Measurements from ENCODE around the gene HOOK2. TPM values are rescaled to one million over a fixed set of nuclear protein-coding genes. Genes with fewer than 3 reads are reported as not detected.
"Not testable (repeated sequence)": the region's sequence is repeated elsewhere in the genome, so short reads cannot be mapped to it uniquely, and the experiment has no call there.

The HOOK2 gene
- total and polyA plus RNA-seq, 4 experiments from 2014 or later: 2.6 to 24.2 (median 13.3) TPM

DNA sequence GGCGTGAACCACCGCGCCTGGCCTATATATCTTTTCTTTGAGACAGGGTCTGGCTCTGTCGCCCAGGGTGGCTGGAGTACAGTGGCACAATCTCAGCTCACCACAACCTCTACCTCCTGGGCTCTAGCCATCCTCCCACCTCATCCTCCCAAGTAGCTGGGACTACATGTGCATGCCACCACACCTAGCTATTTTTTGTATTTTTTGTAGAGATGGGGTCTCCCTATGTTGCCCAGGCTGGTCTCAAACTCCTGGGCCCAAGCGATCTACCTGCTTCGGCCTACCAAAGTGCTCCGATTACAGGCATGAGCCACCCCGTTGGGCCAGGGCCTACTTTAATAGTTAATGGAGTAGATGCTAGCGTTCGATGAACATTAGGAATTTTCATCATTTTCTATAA, 55.1 kb downstream of the HOOK2 start:
- intact Hi-C loops (cut with micrococcal nuclease): loop anchor here (5.0 kb wide), 1 partner anchor 38 kb away; the partner anchor contains the start of gene DHPS
- POLR2A ChIA-PET (ENCODE audit: partially characterized antibody): interaction anchor here (0.6 to 5.9 kb wide), 7 partner anchors 12 to 156 kb away, joined by 3 to 135 read pairs (median 26); partner anchors contain the start of genes FBXW9, GET3, JUNB and TRIR

GRCh38 chr19:12715929-12716328, 59.4 kb downstream of the HOOK2 start:
- Mint-ChIP-seq H3K36me3 (peaks cover 27 to 37% of the 10 kb centered on the region in 2 donors), H3K27ac (peak overlapping the region in 1 of 7 donors; percentile 18), H3K4me3 (no peak overlapping the region), H3K27me3 (no peaks in the 10 kb centered on the region), H3K9me3 (no peaks in the 10 kb centered on the region), H3K4me1 (peaks cover 9 to 23% (median 11%) of the 10 kb centered on the region in 4 donors)
- no peak overlapping the region for H3K4me3 ChIP-seq (ENCODE audit: low read length in 2 of 2)
- H3K27ac ChIP-seq (ENCODE audit: low read depth, low read length): no peak overlapping the region
- H3K27me3 ChIP-seq (ENCODE audit: insufficient read depth, low read length): no peaks in the 10 kb centered on the region
- peaks cover 6% of the 10 kb centered on the region for H3K4me1 ChIP-seq (ENCODE audit: insufficient read depth, low read length)
- POLR2A ChIA-PET (ENCODE audit: partially characterized antibody): no interaction called here
- CTCF ChIA-PET (ENCODE audit: partially characterized antibody): interaction anchor here (2.2 to 12.0 kb wide), 4 partner anchors 42 to 132 kb away, joined by 7 to 126 read pairs (median 12); no protein-coding TSS in a partner anchor
- peaks cover 35% of the 10 kb centered on the region for H3K36me3 ChIP-seq (ENCODE audit: insufficient read depth, low read length)
- DNase-seq: no peak
- H3K9me3 ChIP-seq (ENCODE audit: control insufficient read depth in 1 of 2, low read length in 2 of 2): no peaks in the 10 kb centered on the region
- intact Hi-C loops (cut with micrococcal nuclease): no loop called here

More for the DNA sequence above, 55.1 kb downstream of the HOOK2 start:
- no peaks in the 10 kb centered on the region for H3K27me3 ChIP-seq (ENCODE audit: insufficient read depth, low read length)
- CTCF ChIA-PET (ENCODE audit: partially characterized antibody): interaction anchor here (0.9 to 12.0 kb wide), 3 partner anchors 14 to 76 kb away, joined by 3 to 126 read pairs (median 5); partner anchors contain the start of gene TRIR
- H3K9me3 ChIP-seq (ENCODE audit: control insufficient read depth in 1 of 2, low read length in 2 of 2): no peaks in the 10 kb centered on the region
- H3K27me3 Mint-ChIP-seq: peaks cover 0 to 1% of the 10 kb centered on the region in 2 donors
- H3K4me3 Mint-ChIP-seq: peak overlapping the region; percentile 68 to 88 (median 86)
- peaks cover 0 to 4% (median 0%) of the 10 kb centered on the region in 8 donors for H3K9me3 Mint-ChIP-seq
- peaks cover 17% of the 10 kb centered on the region for H3K36me3 ChIP-seq (ENCODE audit: insufficient read depth, low read length)
- peak overlapping the region in 1 of 2 donors; percentile 17 for H3K4me3 ChIP-seq (ENCODE audit: low read length in 2 of 2)
- H3K36me3 Mint-ChIP-seq: peaks cover 13 to 32% of the 10 kb centered on the region in 2 donors
- peaks cover 23 to 52% (median 36%) of the 10 kb centered on the region in 4 donors for H3K4me1 Mint-ChIP-seq
- H3K4me1 ChIP-seq (ENCODE audit: insufficient read depth, low read length): peaks cover 30% of the 10 kb centered on the region
- peak overlapping the region; percentile 73 for H3K27ac ChIP-seq (ENCODE audit: low read depth, low read length)
- H3K27ac Mint-ChIP-seq: peak overlapping the region; percentile 9 to 98 (median 89)
- no peak for DNase-seq

- Histone ChIP-seq H3K27ac (ENCODE audit: low read depth, low read length) (no peak overlapping the region), H3K4me1 (ENCODE audit: insufficient read depth, low read length) (no peaks in the 10 kb centered on the region), H3K27me3 (ENCODE audit: insufficient read depth, low read length) (no peaks in the 10 kb centered on the region), H3K36me3 (ENCODE audit: insufficient read depth, low read length) (peaks cover 42% of the 10 kb centered on the region), H3K9me3 (ENCODE audit: control insufficient read depth in 1 of 2, low read length in 2 of 2) (no peaks in the 10 kb centered on the region), H3K4me3 (ENCODE audit: low read length in 2 of 2) (no peak overlapping the region)
- no peak overlapping the region for H3K27ac Mint-ChIP-seq
- no peaks in the 10 kb centered on the region for H3K9me3 Mint-ChIP-seq
- H3K27me3 Mint-ChIP-seq: no peaks in the 10 kb centered on the region
- peaks cover 4 to 16% (median 6%) of the 10 kb centered on the region in 4 donors for H3K4me1 Mint-ChIP-seq
- H3K36me3 Mint-ChIP-seq: peaks cover 32 to 45% of the 10 kb centered on the region in 2 donors
- intact Hi-C loops (cut with micrococcal nuclease): no loop called here
- ChIA-PET POLR2A (ENCODE audit: partially characterized antibody) (no interaction called here), CTCF (ENCODE audit: partially characterized antibody) (interaction anchor here (2.2 to 12.0 kb wide), 3 partner anchors 42 to 81 kb away, joined by 7 to 126 read pairs (median 13); no protein-coding TSS in a partner anchor)
- H3K4me3 Mint-ChIP-seq: no peak overlapping the region
- DNase-seq: no peak
These were observed 60.2 kb downstream of the HOOK2 start for GRCh38 chr19:12715102-12715501.

- ChIA-PET CTCF (ENCODE audit: partially characterized antibody) (interaction anchor here (1.0 to 12.0 kb wide), 2 partner anchors 44 to 135 kb away, joined by 3 to 126 read pairs; no protein-coding TSS in a partner anchor), POLR2A (ENCODE audit: partially characterized antibody) (interaction anchor here (0.7 kb wide), 1 partner anchor 9 kb away, joined by 3 read pairs; no protein-coding TSS in a partner anchor)
- H3K27me3 Mint-ChIP-seq; H3K9me3 ChIP-seq (ENCODE audit: control insufficient read depth in 1 of 2, low read length in 2 of 2); H3K9me3 Mint-ChIP-seq; H3K27me3 ChIP-seq (ENCODE audit: insufficient read depth, low read length); H3K4me3 ChIP-seq (ENCODE audit: low read length in 2 of 2); H3K27ac ChIP-seq (ENCODE audit: low read depth, low read length); H3K4me3 Mint-ChIP-seq; intact Hi-C loops (cut with micrococcal nuclease); DNase-seq; H3K4me1 ChIP-seq (ENCODE audit: insufficient read depth, low read length); H3K4me1 Mint-ChIP-seq; H3K27ac Mint-ChIP-seq: not testable (repeated sequence)
- peaks cover 45% of the 10 kb centered on the region for H3K36me3 ChIP-seq (ENCODE audit: insufficient read depth, low read length)
- H3K36me3 Mint-ChIP-seq: peaks cover 26 to 45% of the 10 kb centered on the region in 2 donors
These were observed 62.0 kb downstream of the HOOK2 start for GRCh38 chr19:12713304-12713703.

Small RNAs within 50 kb of the gene (microRNA-seq; reads per million reads assigned to microRNA genes)
- not detected for gene MIR5684 (ENCODE audit: borderline microRNAs expressed, borderline number of aligned reads, borderline replicate concordance)

Other genes starting within 250 kb of the HOOK2 start
- gene ZNF564, start 224.1 kb downstream of the HOOK2 start, total RNA-seq: 10 to 100 TPM; 29.2 to 30.6 TPM
- 10 to 100 TPM; 11.2 to 15.3 TPM for gene ZNF564, start 224.1 kb downstream of the HOOK2 start, polyA plus RNA-seq
- gene ZNF490, start 164.7 kb downstream of the HOOK2 start, total RNA-seq: 10 to 100 TPM; 10.6 to 11.8 TPM
- gene ZNF490, start 164.7 kb downstream of the HOOK2 start, polyA plus RNA-seq: 1 to 10 TPM; 2.2 to 4.3 TPM
- gene ZNF791, start 164.6 kb downstream of the HOOK2 start, total RNA-seq: 10 to 100 TPM; 46.0 to 46.3 TPM
- gene ZNF791, start 164.6 kb downstream of the HOOK2 start, polyA plus RNA-seq: 10 to 100 TPM; 11.5 to 17.2 TPM
- gene MAN2B1, start 108.8 kb downstream of the HOOK2 start, total RNA-seq: 100 to 1,000 TPM; 137 to 141 TPM
- 10 to 100 TPM; 45.0 to 76.4 TPM for gene MAN2B1, start 108.8 kb downstream of the HOOK2 start, polyA plus RNA-seq
- 10 to 100 TPM; 18.3 to 19.3 TPM for gene WDR83, start 108.7 kb downstream of the HOOK2 start, total RNA-seq
- 10 to 100 TPM in 1 of 2 donors, 1 to 10 TPM in 1; 9.8 to 15.7 TPM for gene WDR83, start 108.7 kb downstream of the HOOK2 start, polyA plus RNA-seq
- gene DHPS, start 93.7 kb downstream of the HOOK2 start, total RNA-seq: 100 to 1,000 TPM; 195 to 197 TPM
- 10 to 100 TPM; 77.3 to 91.7 TPM for gene DHPS, start 93.7 kb downstream of the HOOK2 start, polyA plus RNA-seq
- not detected for gene GNG14, start 87.6 kb downstream of the HOOK2 start, total RNA-seq
- not detected for gene GNG14, start 87.6 kb downstream of the HOOK2 start, polyA plus RNA-seq
- 1 to 10 TPM; 4.5 to 4.9 TPM for gene FBXW9, start 78.9 kb downstream of the HOOK2 start, total RNA-seq
- gene FBXW9, start 78.9 kb downstream of the HOOK2 start, polyA plus RNA-seq: 1 to 10 TPM; 4.9 to 8.1 TPM
- 10 to 100 TPM; 66.0 to 67.2 TPM for gene TNPO2, start 51.6 kb downstream of the HOOK2 start, total RNA-seq
- 1 to 10 TPM in 1 of 2 donors, under 1 TPM in 1; 0.60 to 1.8 TPM for gene TNPO2, start 51.6 kb downstream of the HOOK2 start, polyA plus RNA-seq
- gene TRIR, start 40.9 kb downstream of the HOOK2 start, total RNA-seq: 100 to 1,000 TPM; 199 to 209 TPM
- gene TRIR, start 40.9 kb downstream of the HOOK2 start, polyA plus RNA-seq: 100 to 1,000 TPM; 175 to 243 TPM
- 10 to 100 TPM; 30.8 to 34.5 TPM for gene GET3, start 38.1 kb downstream of the HOOK2 start, total RNA-seq
- 100 to 1,000 TPM in 1 of 2 donors, 10 to 100 TPM in 1; 60.6 to 114 TPM for gene GET3, start 38.1 kb downstream of the HOOK2 start, polyA plus RNA-seq
- not detected for gene BEST2, start 23.8 kb downstream of the HOOK2 start, total RNA-seq
- gene BEST2, start 23.8 kb downstream of the HOOK2 start, polyA plus RNA-seq: not detected
- gene JUNB, start 15.9 kb upstream of the HOOK2 start, total RNA-seq: 100 to 1,000 TPM; 103 to 106 TPM
- 1,000 to 10,000 TPM in 1 of 2 donors, 100 to 1,000 TPM in 1; 771 to 3,132 TPM for gene JUNB, start 15.9 kb upstream of the HOOK2 start, polyA plus RNA-seq
- 100 to 1,000 TPM; 116 to 120 TPM for gene PRDX2, start 26.2 kb upstream of the HOOK2 start, total RNA-seq
- gene PRDX2, start 26.2 kb upstream of the HOOK2 start, polyA plus RNA-seq: 100 to 1,000 TPM; 266 to 533 TPM
- gene THSD8, start 26.5 kb upstream of the HOOK2 start, total RNA-seq: 1 to 10 TPM; 2.2 to 3.2 TPM
- gene THSD8, start 26.5 kb upstream of the HOOK2 start, polyA plus RNA-seq: 1 to 10 TPM; 1.5 to 4.4 TPM
- 10 to 100 TPM; 10.5 to 12.6 TPM for gene RNASEH2A, start 31.0 kb upstream of the HOOK2 start, total RNA-seq
- 10 to 100 TPM; 16.9 to 23.5 TPM for gene RNASEH2A, start 31.0 kb upstream of the HOOK2 start, polyA plus RNA-seq
- gene RTBDN, start 59.0 kb upstream of the HOOK2 start, total RNA-seq: not detected
- not detected for gene RTBDN, start 59.0 kb upstream of the HOOK2 start, polyA plus RNA-seq
- not detected for gene MAST1, start 63.0 kb upstream of the HOOK2 start, total RNA-seq
- gene MAST1, start 63.0 kb upstream of the HOOK2 start, polyA plus RNA-seq: under 1 TPM in 1 of 2 donors, not detected in 1; 0.48 TPM
- 10 to 100 TPM; 31.6 to 32.8 TPM for gene DNASE2, start 105.9 kb upstream of the HOOK2 start, total RNA-seq
- gene DNASE2, start 105.9 kb upstream of the HOOK2 start, polyA plus RNA-seq: 10 to 100 TPM; 55.3 to 81.8 TPM
- not detected for gene KLF1, start 111.6 kb upstream of the HOOK2 start, total RNA-seq
- gene KLF1, start 111.6 kb upstream of the HOOK2 start, polyA plus RNA-seq: not detected
- 10 to 100 TPM; 63.9 to 66.1 TPM for gene GCDH, start 115.6 kb upstream of the HOOK2 start, total RNA-seq
- gene GCDH, start 115.6 kb upstream of the HOOK2 start, polyA plus RNA-seq: 10 to 100 TPM; 16.5 to 27.4 TPM
- under 1 TPM in 1 of 2 experiments, not detected in 1; 0.79 TPM for gene SYCE2, start 143.7 kb upstream of the HOOK2 start, total RNA-seq
- not detected for gene SYCE2, start 143.7 kb upstream of the HOOK2 start, polyA plus RNA-seq
- gene FARSA, start 158.2 kb upstream of the HOOK2 start, total RNA-seq: 10 to 100 TPM; 53.8 to 59.1 TPM
- 10 to 100 TPM; 63.2 to 68.1 TPM for gene FARSA, start 158.2 kb upstream of the HOOK2 start, polyA plus RNA-seq
- gene CALR, start 163.1 kb upstream of the HOOK2 start, total RNA-seq: 100 to 1,000 TPM; 484 to 499 TPM
- 100 to 1,000 TPM in 1 of 2 donors, 10 to 100 TPM in 1; 87.5 to 151 TPM for gene CALR, start 163.1 kb upstream of the HOOK2 start, polyA plus RNA-seq
- 10 to 100 TPM; 88.6 to 98.4 TPM for gene RAD23A, start 170.3 kb upstream of the HOOK2 start, total RNA-seq
- 100 to 1,000 TPM in 1 of 2 donors, 10 to 100 TPM in 1; 77.0 to 105 TPM for gene RAD23A, start 170.3 kb upstream of the HOOK2 start, polyA plus RNA-seq
- 10 to 100 TPM; 14.7 to 17.9 TPM for gene GADD45GIP1, start 181.7 kb upstream of the HOOK2 start, total RNA-seq
- gene GADD45GIP1, start 181.7 kb upstream of the HOOK2 start, polyA plus RNA-seq: 10 to 100 TPM; 61.0 to 65.1 TPM
- gene DAND5, start 194.0 kb upstream of the HOOK2 start, total RNA-seq: not detected
- gene DAND5, start 194.0 kb upstream of the HOOK2 start, polyA plus RNA-seq: not detected
- gene NFIX, start 219.9 kb upstream of the HOOK2 start, total RNA-seq: 1 to 10 TPM; 4.0 to 5.4 TPM
- gene NFIX, start 219.9 kb upstream of the HOOK2 start, polyA plus RNA-seq: under 1 TPM in 1 of 2 donors, not detected in 1; 0.09 TPM

Measured in CD4-positive, alpha-beta memory T cell (primary cell).